ENCODE results near the gene HDC.

GRCh38 chr15:50257924-50258323 lies 7.6 kb downstream of the HDC start:
- TF ChIP-seq NFIC (IDR thresholded peaks at IDR 0.05; ENCODE audit: borderline replicate concordance) (no peak), CTCF (IDR thresholded peaks at IDR 0.05) (no peak), MXI1 (IDR thresholded peaks at IDR 0.05; ENCODE audit: low read depth, low read length) (no peak), EZH2phosphoT487 (IDR thresholded peaks at IDR 0.05; ENCODE audit: borderline replicate concordance, low read depth) (no peak), YY1 (IDR thresholded peaks at IDR 0.05; ENCODE audit: low read depth) (no peak), GABPA (IDR thresholded peaks at IDR 0.05; ENCODE audit: low read depth) (no peak), TCF12 (IDR thresholded peaks at IDR 0.05) (no peak), EP300 (IDR thresholded peaks at IDR 0.05; ENCODE audit: borderline replicate concordance in 1 of 2, low read depth in 1 of 2, low read length in 1 of 2) (no peak), REST (IDR thresholded peaks at IDR 0.05; ENCODE audit: low read depth, low read length) (no peak), SMC3 (IDR thresholded peaks at IDR 0.05; ENCODE audit: low read depth, low read length) (no peak)

Measured in SK-N-SH (cell line).